Psoas muscle (tissue), 8 donors: Measurements from ENCODE around the gene C7orf57. TPM values are rescaled to one million over a fixed set of nuclear protein-coding genes. Genes with fewer than 3 reads are reported as not detected.

Source experiments
- ATAC-seq, 4 donors: fragments of 200-7000 bp; cut with Tn5 transposase; one replicate each; pipeline ENCODE4 v1.9.1; 2020; ENCODE audit warnings: moderate library complexity in 3 of 4, mild to moderate bottlenecking in 2 of 4
- DNase-seq, 2 donors: peaks; one replicate each; pipeline ENCODE4 v3.0.0-alpha.2; 2020
- H3K27ac ChIP-seq: fragments of 200-600 bp; one replicate; pipeline ENCODE4 v1.8.0; 2022
- H3K27me3 ChIP-seq, 3 donors: fragments of 200-600 bp in 1 of 3; one replicate each; pipeline versions ENCODE4 v1.6.1 to v1.8.0; 2013 to 2022; ENCODE audit warnings: low read length in 2 of 3, mild to moderate bottlenecking in 2 of 3, moderate library complexity in 1 of 3; ENCODE audit not compliant: insufficient read depth in 3 of 3
- H3K36me3 ChIP-seq, 2 donors: fragments of 200-600 bp in 1 of 2; one replicate each; pipeline versions ENCODE4 v1.6.1 to v1.8.0; 2013 to 2022; ENCODE audit warnings: low read depth in 1 of 2, mild to moderate bottlenecking in 1 of 2, moderate library complexity in 1 of 2; ENCODE audit not compliant: insufficient read depth in 1 of 2
- H3K4me1 ChIP-seq: fragments of 200-600 bp; one replicate; pipeline ENCODE4 v1.8.0; 2022
- H3K4me3 ChIP-seq: fragments of 200-600 bp; one replicate; pipeline ENCODE4 v1.8.0; 2022; ENCODE audit warnings: mild to moderate bottlenecking
- H3K9me3 ChIP-seq: fragments of 200-600 bp; one replicate; pipeline ENCODE4 v1.8.0; 2022
- CTCF ChIP-seq: fragments of 200-600 bp; IDR thresholded peaks from one replicate; pipeline ENCODE4 v1.8.0; 2022; ENCODE audit warnings: antibody characterized with exemption
- WGBS, 3 donors: extraction: QIAGEN DNeasy Blood & Tissue Kit; methylation state at CpG; one replicate each; pipeline versions ENCODE4 v1.1.6 to v1.1.7; 2013; 5-methylcytosine and 5-hydroxymethylcytosine counted together
- intact Hi-C, 2 donors: fragments of 100-400 bp; cut with DNase I; formaldehyde crosslinking; loops; one replicate each; pipeline versions ENCODE4 v1.11.0 to v1.14.2; 2022
- polyA plus RNA-seq, 3 donors: library from polyadenylated mRNA; stranded (reverse); fragments of 200-250 nt; gene quantifications; one replicate each; pipeline ENCODE4 v1.2.3, GENCODE V29; 2013
- total RNA-seq, 4 donors: library from RNA; stranded (reverse); fragmentation: NEBNext Ultra II Directional in 2 of 4; extraction: Animal tissue kit (Norgen Biotek cat#: 25700) in 2 of 4; gene quantifications; one replicate each; pipeline versions ENCODE4 v1.2.1 to v1.2.4, GENCODE V29; 2021 to 2023
- donor health status: healthy with polysubstance abuse.
- donor health status: DM: no; HTN: no; CAD: no; lungs with moderate emphysema.
- donor health status: Bipolar disorder and iron deficiency.
- donor health status: healthy.
- donor health status: DM: yes; HTN: yes; CAD: no.
- donor health status: DM: no; HTN: no; CAD: no.
- donor health status: DM: no; HTN: no; CAD: no.
- donor health status: DM: yes; HTN: yes; CAD: no.

C7orf57 gene
- total and polyA plus RNA-seq, 7 donors, result 0.01 to 0.06 TPM; not detected in 5

GRCh38 chr7:48038815-48039506, 3.6 kb downstream of the C7orf57 start:
- intact Hi-C loops, result loop anchor here (5.0 kb wide), 3 partner anchors 48 to 73 kb away; partner anchors contain the start of gene UPP1 (in 1 of the 2)
- Histone ChIP-seq H3K4me1 (peaks cover 11% of the 10 kb centered on the region), H3K9me3 (no peaks in the 10 kb centered on the region), H3K36me3 (no peaks in the 10 kb centered on the region), H3K27me3 (peaks cover 2 to 25% (median 5%) of the 10 kb centered on the region in 3 donors), H3K27ac (no peak overlapping the region), H3K4me3 (no peak overlapping the region)
- ATAC-seq (no peak), DNase-seq (no peak)
- 30 to 60% (median 50%) methylated on average over 5 of the region's 5 CpGs for WGBS, 3 donors
- TF ChIP-seq CTCF, result no peak

GRCh38 chr7:48040944-48041652, 5.8 kb downstream of the C7orf57 start:
- Histone ChIP-seq H3K4me3 (no peak overlapping the region), H3K36me3 (no peaks in the 10 kb centered on the region), H3K4me1 (peaks cover 3% of the 10 kb centered on the region), H3K9me3 (no peaks in the 10 kb centered on the region), H3K27ac (no peak overlapping the region), H3K27me3 (peaks cover 2 to 13% (median 5%) of the 10 kb centered on the region in 3 donors)
- DNase-seq (no peak), ATAC-seq (no peak)
- TF ChIP-seq CTCF, result no peak
- intact Hi-C loops, result no loop called here
- 92 to 94% (median 92%) methylated on average over 18 of the region's 18 CpGs for WGBS, 3 donors

GRCh38 chr7:48041653-48041970, 6.3 kb downstream of the C7orf57 start:
- no peak overlapping the region for H3K4me3 ChIP-seq
- no peak for TF ChIP-seq CTCF
- DNase-seq, result no peak
- intact Hi-C loops, result no loop called here
- no peaks in the 10 kb centered on the region for H3K4me1 ChIP-seq
- ATAC-seq, result no peak
- H3K27me3 ChIP-seq, result peaks cover 2 to 8% (median 4%) of the 10 kb centered on the region in 3 donors
- no peaks in the 10 kb centered on the region for H3K36me3 ChIP-seq
- no peaks in the 10 kb centered on the region for H3K9me3 ChIP-seq
- WGBS, 3 donors, result 73 to 82% (median 76%) methylated on average over 3 of the region's 3 CpGs
- H3K27ac ChIP-seq, result no peak overlapping the region

GRCh38 chr7:48042216-48042615, 6.9 kb downstream of the C7orf57 start:
- WGBS, 3 donors, result 54 to 62% (median 61%) methylated on average over 3 of the region's 3 CpGs
- TF ChIP-seq CTCF, result no peak
- Histone ChIP-seq H3K27me3 (peaks cover 0 to 4% (median 2%) of the 10 kb centered on the region in 3 donors), H3K4me3 (no peak overlapping the region), H3K36me3 (no peaks in the 10 kb centered on the region), H3K9me3 (no peaks in the 10 kb centered on the region), H3K4me1 (no peaks in the 10 kb centered on the region), H3K27ac (no peak overlapping the region)
- intact Hi-C loops, result no loop called here
- ATAC-seq, result no peak
- no peak for DNase-seq
